ENCODE data around the gene CAMK4. TPM values are rescaled to one million over a fixed set of nuclear protein-coding genes. Genes with fewer than 3 reads are reported as not detected.
A peak's percentile ranks its signal among the peaks of the same experiment; 100 is the strongest.

The CAMK4 gene
- total RNA-seq, 1 donor from 2014 or later: 71.8 TPM

DNA sequence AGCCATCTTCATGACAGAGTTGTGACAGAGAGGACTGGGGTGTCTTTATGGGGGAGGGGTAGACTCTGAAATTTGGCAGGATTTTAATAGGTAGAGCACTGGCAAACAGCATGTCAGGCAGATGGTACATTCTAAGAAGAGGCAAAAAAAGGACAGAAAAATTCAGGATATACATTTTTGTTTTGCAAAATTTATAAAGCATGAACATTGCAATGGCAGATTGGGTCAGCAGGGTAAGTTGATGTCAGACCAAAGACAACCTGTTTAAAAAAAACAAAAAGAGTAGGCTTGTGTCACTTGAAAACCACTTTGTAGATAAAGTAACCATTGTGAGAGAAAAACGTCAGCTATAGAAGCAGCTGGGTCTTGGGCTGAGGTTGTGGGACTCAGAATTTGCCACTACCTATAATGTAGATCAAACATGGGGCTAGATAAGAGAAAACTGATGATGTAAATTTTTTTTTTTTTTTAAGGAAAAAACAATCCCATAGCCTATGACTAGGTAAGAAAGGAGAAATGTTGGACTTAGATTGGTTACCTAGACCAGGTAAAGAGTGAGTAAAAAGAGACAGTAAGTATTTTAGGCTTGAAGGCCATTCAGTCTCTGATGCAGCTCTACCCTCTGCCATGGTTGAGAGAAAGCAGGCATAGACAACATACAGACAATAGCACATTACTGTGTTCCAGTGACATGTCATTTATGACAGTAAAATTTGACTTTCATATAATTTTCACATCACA, 8.3 kb downstream of the CAMK4 start:
- no peak for DNase-seq (ENCODE audit: low spot score)
- H3K36me3 Mint-ChIP-seq (ENCODE audit: low read depth): peaks cover 47% of the 10 kb centered on the region
- no peaks in the 10 kb centered on the region for H3K27me3 Mint-ChIP-seq (ENCODE audit: low read depth)
- peak overlapping the region; percentile 89 for H3K27ac Mint-ChIP-seq
- no peaks in the 10 kb centered on the region for H3K9me3 Mint-ChIP-seq
- peaks cover 82% of the 10 kb centered on the region for H3K4me1 Mint-ChIP-seq (ENCODE audit: low read depth)
- H3K4me3 Mint-ChIP-seq (ENCODE audit: low read depth): peak overlapping the region; percentile 55
- intact Hi-C loops (cut with micrococcal nuclease): loop anchor here (1.0 to 5.0 kb wide), 8 partner anchors 8 to 1145 kb away; partner anchors contain the start of genes CAMK4, NREP and SLC25A46

DNA sequence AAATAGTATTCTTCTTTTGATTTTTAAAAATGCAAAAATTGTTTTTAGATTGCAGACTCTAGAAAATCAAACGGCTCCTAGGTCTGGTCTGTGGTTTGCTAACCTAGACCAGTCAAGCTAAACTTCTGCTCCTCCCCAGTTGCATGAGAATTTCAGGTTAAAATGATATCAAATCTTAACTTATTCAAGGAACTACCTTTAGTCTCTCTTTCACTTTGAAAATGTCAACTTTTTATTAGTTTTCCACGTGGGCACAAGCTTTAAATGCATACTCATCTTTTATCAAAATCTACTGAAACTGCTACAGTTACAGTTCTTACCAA, 8.8 kb downstream of the CAMK4 start:
- intact Hi-C loops (cut with micrococcal nuclease): loop anchor here (2.0 to 5.0 kb wide), 6 partner anchors 46 to 1146 kb away; partner anchors contain the start of genes NREP and SLC25A46
- Mint-ChIP-seq H3K36me3 (ENCODE audit: low read depth) (peaks cover 46% of the 10 kb centered on the region), H3K9me3 (no peaks in the 10 kb centered on the region), H3K27me3 (ENCODE audit: low read depth) (no peaks in the 10 kb centered on the region), H3K27ac (peak overlapping the region; percentile 89), H3K4me3 (ENCODE audit: low read depth) (peak overlapping the region; percentile 59), H3K4me1 (ENCODE audit: low read depth) (peaks cover 82% of the 10 kb centered on the region)
- no peak for DNase-seq (ENCODE audit: low spot score)

DNA sequence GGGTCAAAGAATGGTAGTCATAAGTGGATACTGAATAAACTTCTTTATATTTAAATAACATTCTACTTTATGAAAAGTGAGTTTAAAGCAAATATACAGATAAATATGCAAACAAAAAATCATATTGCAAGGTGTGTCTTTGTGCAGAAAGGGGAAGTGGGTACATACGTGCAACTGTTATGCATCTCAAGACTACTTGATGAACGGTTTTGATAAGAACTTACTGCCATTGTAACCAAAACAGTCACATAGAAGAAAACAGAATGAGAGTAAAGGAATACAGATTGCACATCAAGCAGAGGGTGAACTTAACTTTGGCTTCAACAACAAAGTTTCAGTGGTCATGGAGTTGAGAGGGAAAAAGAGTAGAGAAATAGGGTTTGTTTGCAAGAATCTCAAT, 9.9 kb downstream of the CAMK4 start:
- Mint-ChIP-seq H3K27ac (peak overlapping the region; percentile 87), H3K27me3 (ENCODE audit: low read depth) (no peaks in the 10 kb centered on the region), H3K4me3 (ENCODE audit: low read depth) (peak overlapping the region; percentile 47), H3K9me3 (no peaks in the 10 kb centered on the region), H3K36me3 (ENCODE audit: low read depth) (peaks cover 44% of the 10 kb centered on the region), H3K4me1 (ENCODE audit: low read depth) (peaks cover 84% of the 10 kb centered on the region)
- intact Hi-C loops (cut with micrococcal nuclease): loop anchor here (5.0 kb wide), 5 partner anchors 482 to 1147 kb away; partner anchors contain the start of genes NREP and SLC25A46
- no peak for DNase-seq (ENCODE audit: low spot score)

DNA sequence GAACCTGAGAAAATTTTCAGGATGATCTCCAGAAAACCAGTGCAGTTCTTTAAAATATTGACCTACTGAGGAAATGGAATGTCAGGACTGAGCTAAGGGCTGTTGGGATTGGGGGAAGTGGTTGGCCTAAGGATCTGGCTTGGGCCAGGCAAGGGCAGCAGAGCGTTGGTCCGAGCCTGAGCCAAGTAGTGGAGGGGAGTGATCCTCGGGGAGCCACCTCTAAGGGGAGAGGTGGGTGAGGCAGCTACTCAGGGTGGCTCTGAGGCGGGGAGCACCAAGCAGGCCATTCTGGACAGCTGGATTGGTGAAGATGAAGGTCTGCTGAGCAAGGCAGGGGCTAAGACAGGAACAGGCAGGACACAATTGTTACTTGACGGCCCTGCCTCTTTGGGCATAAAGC, 11.5 kb downstream of the CAMK4 start:
- H3K4me1 Mint-ChIP-seq (ENCODE audit: low read depth): peaks cover 81% of the 10 kb centered on the region
- peak overlapping the region; percentile 87 for H3K27ac Mint-ChIP-seq
- no peaks in the 10 kb centered on the region for H3K27me3 Mint-ChIP-seq (ENCODE audit: low read depth)
- DNase-seq (ENCODE audit: low spot score): no peak
- no peaks in the 10 kb centered on the region for H3K9me3 Mint-ChIP-seq
- intact Hi-C loops (cut with micrococcal nuclease): loop anchor here (2.0 kb wide), 1 partner anchor 13 kb away; no protein-coding TSS in a partner anchor
- H3K36me3 Mint-ChIP-seq (ENCODE audit: low read depth): peaks cover 46% of the 10 kb centered on the region
- peak overlapping the region; percentile 38 for H3K4me3 Mint-ChIP-seq (ENCODE audit: low read depth)

DNA sequence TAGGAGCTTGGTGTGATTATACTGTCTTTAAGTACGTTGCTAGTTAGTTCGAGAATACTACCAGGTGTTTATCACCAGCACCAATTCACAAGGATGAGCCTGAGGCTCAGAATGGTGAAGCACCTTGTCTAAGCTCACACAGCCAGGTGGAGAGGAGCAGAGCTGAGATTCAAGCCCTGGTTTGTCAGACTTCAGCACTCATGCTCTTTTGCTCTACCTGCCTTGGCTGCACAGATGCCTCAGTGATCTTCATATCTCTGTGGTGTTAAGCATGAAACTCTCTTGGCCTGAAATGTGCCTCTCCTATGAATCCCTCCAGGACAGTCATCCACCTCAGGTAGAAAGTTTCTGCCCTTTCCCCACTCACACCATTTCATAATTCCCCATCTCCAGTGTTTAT, 12.2 kb downstream of the CAMK4 start:
- Mint-ChIP-seq H3K27ac (peak overlapping the region; percentile 87), H3K36me3 (ENCODE audit: low read depth) (peaks cover 49% of the 10 kb centered on the region), H3K9me3 (no peaks in the 10 kb centered on the region), H3K27me3 (ENCODE audit: low read depth) (no peaks in the 10 kb centered on the region), H3K4me3 (ENCODE audit: low read depth) (peak overlapping the region; percentile 40), H3K4me1 (ENCODE audit: low read depth) (peaks cover 78% of the 10 kb centered on the region)
- intact Hi-C loops (cut with micrococcal nuclease): loop anchor here (2.0 kb wide), 1 partner anchor 14 kb away; no protein-coding TSS in a partner anchor
- no peak for DNase-seq (ENCODE audit: low spot score)

DNA sequence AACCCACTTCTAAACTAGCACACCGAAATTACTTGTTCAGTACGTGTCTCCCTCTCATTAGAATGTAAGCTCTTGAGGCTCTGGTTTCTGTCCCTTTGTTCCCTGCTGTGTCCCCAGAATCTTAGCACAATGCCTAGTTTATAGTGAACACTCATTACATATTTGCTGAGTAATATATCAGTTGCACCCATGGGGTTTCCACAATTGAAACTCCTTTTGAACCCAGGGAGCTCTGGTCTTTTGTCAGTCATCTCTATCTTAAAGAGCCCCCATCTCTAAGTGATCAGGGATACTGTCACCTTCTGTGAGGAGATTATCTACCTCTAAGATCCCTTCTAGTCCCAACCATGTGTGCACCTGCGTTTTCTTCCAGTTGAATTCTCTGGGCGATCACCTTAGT, 12.8 kb downstream of the CAMK4 start:
- peaks cover 76% of the 10 kb centered on the region for H3K4me1 Mint-ChIP-seq (ENCODE audit: low read depth)
- H3K4me3 Mint-ChIP-seq (ENCODE audit: low read depth): peak overlapping the region; percentile 40
- intact Hi-C loops (cut with micrococcal nuclease): loop anchor here (1.0 to 2.0 kb wide), 3 partner anchors 8 to 17 kb away; no protein-coding TSS in a partner anchor
- DNase-seq (ENCODE audit: low spot score): no peak
- no peaks in the 10 kb centered on the region for H3K27me3 Mint-ChIP-seq (ENCODE audit: low read depth)
- H3K9me3 Mint-ChIP-seq: no peaks in the 10 kb centered on the region
- H3K36me3 Mint-ChIP-seq (ENCODE audit: low read depth): peaks cover 54% of the 10 kb centered on the region
- peak overlapping the region; percentile 87 for H3K27ac Mint-ChIP-seq

DNA sequence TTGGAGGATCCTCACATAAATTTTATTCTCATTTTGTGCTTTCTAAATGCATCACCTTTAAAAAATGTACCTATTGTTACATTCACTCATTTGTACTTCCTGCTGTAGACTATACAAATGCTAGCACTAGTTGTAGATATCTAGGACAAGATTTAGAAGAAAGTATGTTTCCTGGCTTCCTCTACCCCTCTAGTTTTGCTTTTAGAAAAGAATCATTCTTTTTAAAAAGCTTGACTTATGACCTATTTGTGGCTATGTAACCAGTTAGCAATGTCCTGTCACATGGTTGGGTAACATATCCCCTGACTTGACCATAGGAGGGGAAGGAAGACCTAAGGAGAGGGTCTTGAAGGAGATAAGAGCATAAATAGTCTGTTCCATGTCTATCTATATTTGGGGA, 13.3 kb downstream of the CAMK4 start:
- peaks cover 75% of the 10 kb centered on the region for H3K4me1 Mint-ChIP-seq (ENCODE audit: low read depth)
- H3K27me3 Mint-ChIP-seq (ENCODE audit: low read depth): no peaks in the 10 kb centered on the region
- intact Hi-C loops (cut with micrococcal nuclease): loop anchor here (1.0 to 2.0 kb wide), 3 partner anchors 8 to 17 kb away; no protein-coding TSS in a partner anchor
- peak overlapping the region; percentile 87 for H3K27ac Mint-ChIP-seq
- no peak for DNase-seq (ENCODE audit: low spot score)
- H3K4me3 Mint-ChIP-seq (ENCODE audit: low read depth): peak overlapping the region; percentile 40
- H3K9me3 Mint-ChIP-seq: no peaks in the 10 kb centered on the region
- H3K36me3 Mint-ChIP-seq (ENCODE audit: low read depth): peaks cover 59% of the 10 kb centered on the region

DNA sequence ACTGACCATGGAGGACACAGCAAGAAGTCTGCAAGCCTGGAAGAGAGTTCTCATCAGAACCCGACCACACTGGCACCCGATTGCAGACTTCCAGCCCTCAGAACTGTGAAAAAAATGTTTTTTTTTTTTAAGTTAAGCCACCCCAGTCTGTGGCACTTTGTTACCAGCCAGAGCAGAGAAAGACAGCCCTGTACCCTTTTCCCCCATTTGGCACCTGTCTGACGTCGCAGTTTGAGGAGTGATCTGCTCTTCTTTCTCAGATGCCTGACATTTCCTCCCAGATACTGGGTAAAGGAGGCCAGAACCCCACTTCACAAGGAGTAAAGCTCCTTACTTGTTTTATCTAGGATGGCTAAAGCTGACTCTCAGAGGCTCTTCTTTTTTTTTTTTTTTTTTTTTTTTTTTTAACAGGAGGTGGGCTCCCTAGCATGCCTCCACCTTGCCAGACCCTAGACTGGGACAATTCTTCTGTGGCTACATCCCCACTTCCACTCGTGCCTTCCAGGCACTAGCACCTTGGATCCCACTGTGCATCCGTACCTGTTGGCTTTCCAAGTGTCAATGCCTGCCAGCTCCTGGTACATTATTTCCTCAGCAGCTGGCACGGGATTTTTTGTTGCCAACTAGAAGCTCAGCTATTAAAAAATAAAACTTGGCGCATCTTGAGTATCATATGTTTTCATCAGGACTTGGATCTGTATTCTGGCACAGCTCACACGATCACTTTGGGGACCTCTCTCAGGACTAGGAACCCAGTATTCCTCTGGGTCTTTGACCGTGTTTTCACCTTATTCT, 14.4 kb downstream of the CAMK4 start:
- no peak overlapping the region for H3K4me3 Mint-ChIP-seq (ENCODE audit: low read depth)
- H3K36me3 Mint-ChIP-seq (ENCODE audit: low read depth): peaks cover 67% of the 10 kb centered on the region
- intact Hi-C loops (cut with micrococcal nuclease): no loop called here
- no peaks in the 10 kb centered on the region for H3K27me3 Mint-ChIP-seq (ENCODE audit: low read depth)
- H3K27ac Mint-ChIP-seq: peak overlapping the region; percentile 87
- H3K9me3 Mint-ChIP-seq: no peaks in the 10 kb centered on the region
- H3K4me1 Mint-ChIP-seq (ENCODE audit: low read depth): peaks cover 79% of the 10 kb centered on the region
- DNase-seq (ENCODE audit: low spot score): no peak

DNA sequence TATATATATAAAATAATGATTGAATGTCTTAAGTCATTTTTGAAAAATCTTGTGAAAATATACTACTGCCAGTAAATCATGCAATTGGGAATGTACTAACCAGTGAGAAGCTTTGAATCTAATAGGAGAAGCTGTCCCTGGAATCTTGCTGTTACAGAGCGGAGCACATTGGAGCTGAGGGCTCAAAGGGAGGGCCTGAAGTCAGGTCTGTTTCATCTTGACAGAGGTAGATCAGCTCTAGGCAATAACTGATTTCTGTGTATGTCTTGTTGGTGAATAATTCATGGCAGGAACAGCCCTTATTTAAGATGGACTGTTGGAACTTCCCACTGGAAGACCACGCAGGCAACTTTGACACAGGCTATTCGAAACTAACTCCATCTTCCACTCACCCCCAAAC, 17.5 kb downstream of the CAMK4 start:
- Mint-ChIP-seq H3K4me1 (ENCODE audit: low read depth) (peaks cover 68% of the 10 kb centered on the region), H3K27me3 (ENCODE audit: low read depth) (no peaks in the 10 kb centered on the region), H3K4me3 (ENCODE audit: low read depth) (no peak overlapping the region), H3K36me3 (ENCODE audit: low read depth) (peaks cover 67% of the 10 kb centered on the region), H3K9me3 (no peaks in the 10 kb centered on the region), H3K27ac (no peak overlapping the region)
- intact Hi-C loops (cut with micrococcal nuclease): no loop called here
- no peak for DNase-seq (ENCODE audit: low spot score)

DNA sequence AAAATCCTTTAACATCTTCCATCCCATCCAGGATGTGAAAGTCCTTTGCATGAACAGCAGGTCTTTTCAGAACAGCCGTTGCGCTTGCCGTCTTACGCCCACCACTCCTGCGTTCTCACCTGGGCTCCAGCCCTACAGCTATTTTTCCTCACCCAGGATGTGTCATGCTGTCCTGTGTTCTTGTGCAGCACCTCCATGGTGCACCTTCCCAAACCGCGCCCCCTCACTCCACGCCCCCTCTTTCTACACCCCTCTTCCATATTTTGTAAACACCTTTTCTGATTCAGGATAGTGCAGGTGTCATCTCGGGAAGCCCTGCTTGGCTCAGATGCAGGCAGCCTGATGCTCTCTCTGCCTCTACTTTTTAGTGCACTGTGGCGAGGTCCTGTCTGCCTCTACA, 18.4 kb downstream of the CAMK4 start:
- Mint-ChIP-seq H3K4me1 (ENCODE audit: low read depth) (peaks cover 60% of the 10 kb centered on the region), H3K27me3 (ENCODE audit: low read depth) (no peaks in the 10 kb centered on the region), H3K27ac (no peak overlapping the region), H3K9me3 (no peaks in the 10 kb centered on the region), H3K4me3 (ENCODE audit: low read depth) (no peak overlapping the region), H3K36me3 (ENCODE audit: low read depth) (peaks cover 59% of the 10 kb centered on the region)
- no peak for DNase-seq (ENCODE audit: low spot score)
- intact Hi-C loops (cut with micrococcal nuclease): no loop called here

DNA sequence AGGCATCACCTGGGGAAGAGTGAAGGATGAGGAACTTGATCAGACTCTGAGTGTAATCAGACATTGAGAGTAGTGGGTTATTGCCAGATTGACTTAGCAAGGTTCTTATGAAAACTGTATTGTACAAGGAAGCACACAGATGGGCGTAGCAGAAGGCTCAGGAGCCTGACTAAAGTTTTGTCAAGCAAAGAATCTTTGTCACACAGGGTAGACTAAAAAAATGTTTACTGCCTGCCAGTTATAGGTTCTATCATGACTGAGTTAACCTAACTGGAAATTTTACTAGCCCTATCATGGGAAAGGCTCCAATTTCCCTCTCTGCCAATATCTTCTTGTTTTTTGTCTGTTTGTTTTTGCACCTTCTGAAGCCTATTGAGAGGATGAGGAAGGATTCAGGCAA, 19.1 kb downstream of the CAMK4 start:
- no peak for DNase-seq (ENCODE audit: low spot score)
- H3K27me3 Mint-ChIP-seq (ENCODE audit: low read depth): no peaks in the 10 kb centered on the region
- no peak overlapping the region for H3K27ac Mint-ChIP-seq
- no peak overlapping the region for H3K4me3 Mint-ChIP-seq (ENCODE audit: low read depth)
- intact Hi-C loops (cut with micrococcal nuclease): no loop called here
- peaks cover 55% of the 10 kb centered on the region for H3K36me3 Mint-ChIP-seq (ENCODE audit: low read depth)
- H3K4me1 Mint-ChIP-seq (ENCODE audit: low read depth): peaks cover 60% of the 10 kb centered on the region
- H3K9me3 Mint-ChIP-seq: no peaks in the 10 kb centered on the region

DNA sequence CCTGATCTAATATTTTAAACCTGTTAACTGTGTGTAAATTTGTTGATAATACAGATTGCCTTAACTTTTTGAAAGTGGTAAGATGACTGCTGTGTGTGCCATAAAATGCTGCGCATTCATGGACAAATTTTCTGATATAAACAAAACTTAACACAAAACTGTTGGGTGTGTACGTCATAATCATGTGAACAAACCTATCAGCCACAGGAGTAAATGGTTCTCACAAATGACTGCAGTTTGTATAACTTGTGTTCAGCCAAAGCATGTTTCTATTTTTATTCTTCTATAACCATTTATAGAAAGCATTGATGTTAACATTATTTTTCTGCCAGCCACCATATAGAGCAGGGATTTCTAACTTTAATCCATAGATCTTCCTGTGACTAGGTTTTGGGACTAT, 21.5 kb downstream of the CAMK4 start:
- intact Hi-C loops (cut with micrococcal nuclease): loop anchor here (1.0 kb wide), 2 partner anchors 8 to 9 kb away; no protein-coding TSS in a partner anchor
- Mint-ChIP-seq H3K36me3 (ENCODE audit: low read depth) (peaks cover 50% of the 10 kb centered on the region), H3K4me1 (ENCODE audit: low read depth) (peaks cover 54% of the 10 kb centered on the region), H3K27me3 (ENCODE audit: low read depth) (no peaks in the 10 kb centered on the region), H3K27ac (peak overlapping the region; percentile 41), H3K9me3 (no peaks in the 10 kb centered on the region), H3K4me3 (ENCODE audit: low read depth) (no peak overlapping the region)
- no peak for DNase-seq (ENCODE audit: low spot score)

DNA sequence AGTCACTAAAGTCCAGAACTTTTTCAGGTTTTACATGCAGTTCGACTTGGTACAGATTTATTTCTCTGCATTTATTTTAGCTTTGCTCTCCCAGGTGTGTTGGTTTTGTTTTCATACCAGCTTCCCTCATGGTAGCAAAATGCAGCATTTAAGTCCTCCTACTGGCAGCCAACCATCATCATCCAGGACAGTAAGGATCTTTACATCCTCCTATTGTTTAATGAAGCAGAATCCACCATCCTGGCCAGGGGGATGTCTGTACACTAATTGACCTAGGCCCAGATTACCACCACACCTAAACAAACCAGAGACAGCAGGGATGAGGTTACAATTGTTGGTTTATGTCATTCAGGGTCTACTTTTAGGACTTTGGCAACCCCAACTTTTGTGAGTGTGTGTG, 22.3 kb downstream of the CAMK4 start:
- Mint-ChIP-seq H3K4me3 (ENCODE audit: low read depth) (no peak overlapping the region), H3K27ac (no peak overlapping the region), H3K9me3 (no peaks in the 10 kb centered on the region), H3K4me1 (ENCODE audit: low read depth) (peaks cover 56% of the 10 kb centered on the region), H3K36me3 (ENCODE audit: low read depth) (peaks cover 53% of the 10 kb centered on the region), H3K27me3 (ENCODE audit: low read depth) (no peaks in the 10 kb centered on the region)
- no peak for DNase-seq (ENCODE audit: low spot score)
- intact Hi-C loops (cut with micrococcal nuclease): loop anchor here (1.0 kb wide), 1 partner anchor 8 kb away; no protein-coding TSS in a partner anchor

All from activated T-helper 2 cell treated with anti-CD3 and anti-CD28 coated beads, Interferon-gamma antibody, Interleukin-2, Interleukin-4, amounts not matched to agents 10 μg/mL and 5 μg/mL and 100 μg/mL, durations not matched to agents 14 hours and 24 hours and 36 hours (primary cell).